PFSK-1 (cell line): Measurements from ENCODE around the gene PFKFB2.

Experiments
- FOXP2 ChIP-seq: optimal IDR thresholded peaks from 2 replicates; pipeline ENCODE3; 2011; ENCODE audit warnings: borderline replicate concordance, control low read depth, inconsistent platforms; ENCODE audit not compliant: insufficient read depth; ENCODE audit errors: extremely low read length, extremely low read depth
- POLR2AphosphoS5 ChIP-seq: IDR thresholded peaks from 2 replicates; pipeline ENCODE4 v1.6.1; 2012; ENCODE audit warnings: low read depth, mild to moderate bottlenecking, control low read depth, low read length, moderate library complexity
- REST ChIP-seq, 2 experiments: IDR thresholded peaks; 2 replicates each; pipeline versions ENCODE4 v1.6.1 to v1.8.0; 2011 to 2012; ENCODE audit warnings: low read depth in 2 of 2, low read length in 2 of 2, control low read depth in 1 of 2, inconsistent platforms in 1 of 2, mild to moderate bottlenecking in 1 of 2, moderate library complexity in 1 of 2; ENCODE audit not compliant: insufficient read depth in 1 of 2
- SIN3A ChIP-seq: IDR thresholded peaks from 2 replicates; pipeline ENCODE4 v1.6.1; 2012; ENCODE audit warnings: mild to moderate bottlenecking, low read length, moderate library complexity, borderline replicate concordance; ENCODE audit not compliant: insufficient read depth
- TAF1 ChIP-seq: IDR thresholded peaks from 2 replicates; pipeline ENCODE4 v1.6.1; 2012; ENCODE audit warnings: low read length, control low read depth, borderline replicate concordance; ENCODE audit not compliant: insufficient read depth

Gene PFKFB2

GRCh38 chr1:207017615-207018559, 35.2 kb upstream of the PFKFB2 start:
- TF ChIP-seq TAF1 (no peak), REST (IDR thresholded peaks at IDR 0.05; ENCODE audit: insufficient read depth in 1 of 2, low read depth in 2 of 2, low read length in 2 of 2) (no peak), POLR2AphosphoS5 (no peak), SIN3A (no peak), FOXP2 (no peak)

GRCh38 chr1:207018707-207019106, 34.4 kb upstream of the PFKFB2 start:
- TF ChIP-seq FOXP2 (no peak), SIN3A (no peak)

GRCh38 chr1:207019161-207019560, 33.9 kb upstream of the PFKFB2 start:
- TF ChIP-seq REST (IDR thresholded peaks at IDR 0.05; ENCODE audit: insufficient read depth in 1 of 2, low read depth in 2 of 2, low read length in 2 of 2) (no peak), FOXP2 (no peak), SIN3A (no peak), POLR2AphosphoS5 (no peak), TAF1 (no peak)

GRCh38 chr1:207019661-207020060, 33.4 kb upstream of the PFKFB2 start:
- TF ChIP-seq POLR2AphosphoS5 (no peak), TAF1 (no peak), FOXP2 (no peak), REST (IDR thresholded peaks at IDR 0.05; ENCODE audit: insufficient read depth in 1 of 2, low read depth in 2 of 2, low read length in 2 of 2) (no peak), SIN3A (no peak)

GRCh38 chr1:207020065-207020708, 32.9 kb upstream of the PFKFB2 start:
- no peak for TF ChIP-seq SIN3A
- TF ChIP-seq POLR2AphosphoS5 = no peak
- no peak for TF ChIP-seq TAF1

- no peak for TF ChIP-seq REST (IDR thresholded peaks at IDR 0.05; ENCODE audit: insufficient read depth in 1 of 2, low read depth in 2 of 2, low read length in 2 of 2)
- TF ChIP-seq SIN3A = no peak
- TF ChIP-seq FOXP2 = no peak
- no peak for TF ChIP-seq POLR2AphosphoS5
- no peak for TF ChIP-seq TAF1
Observed at GRCh38 chr1:207020709-207021107, 32.4 kb upstream of the PFKFB2 start.
